K562 treated with DMSO at 1 percent for 24 hours (cell line): ENCODE data around the gene SYCP3. TPM values are rescaled to one million over a fixed set of nuclear protein-coding genes. Genes with fewer than 3 reads are reported as not detected.

Source experiments
- total RNA-seq: library from RNA; unstranded; fragments of 300-600 nt; gene quantifications from 2 replicates; pipeline ENCODE4 v1.2.3, GENCODE V29; 2022; ENCODE audit warnings: low read depth; ENCODE audit not compliant: insufficient read depth

The SYCP3 gene
- 0.46 TPM in 1 of 2 replicates, not detected in the other for total RNA-seq

GRCh38 chr12:101738920-101739665, at the start of gene SYCP3:
Gene SYCP3, minus strand, starts transcription at chr12:101739462. Its CDS starts 1,527 bp downstream, at chr12:101737935.

GRCh38 chr12:101697197-101697929, 41.9 kb downstream of the SYCP3 start, which contains the start of gene CHPT1:
Gene CHPT1, plus strand, starts transcription at chr12:101697640. Its CDS starts 222 bp downstream, at chr12:101697862.

Other genes starting within 250 kb of the SYCP3 start
- not detected in 2 replicates for gene MYBPC1, start 144.5 kb downstream of the SYCP3 start, total RNA-seq
- 86.5 and 86.6 TPM in 2 replicates for gene CHPT1, start 41.8 kb downstream of the SYCP3 start, total RNA-seq
- gene GNPTAB, start 91.5 kb upstream of the SYCP3 start, total RNA-seq: 18.6 and 19.1 TPM in 2 replicates
- 12.3 and 13.0 TPM in 2 replicates for gene DRAM1, start 138.1 kb upstream of the SYCP3 start, total RNA-seq